Measurements from ENCODE around the gene SUMO3. TPM values are rescaled to one million over a fixed set of nuclear protein-coding genes. Genes with fewer than 3 reads are reported as not detected.
A peak's percentile ranks its signal among the peaks of the same experiment; 100 is the strongest.

The SUMO3 gene
- total RNA-seq, 1 donor from 2014 or later, result 49.4 TPM

- DNase-seq (ENCODE audit: low spot score), result no peak
These were observed 13.5 kb upstream of the SUMO3 start for GRCh38 chr21:44831227-44831860.

GRCh38 chr21:44829507-44830092, 11.7 kb upstream of the SUMO3 start:
- no peak for DNase-seq (ENCODE audit: low spot score)

- DNase-seq (ENCODE audit: low spot score), result no peak
These were observed 10.6 kb upstream of the SUMO3 start for GRCh38 chr21:44828362-44829056.

- no peak for DNase-seq (ENCODE audit: low spot score)
These were observed 5.4 kb upstream of the SUMO3 start for GRCh38 chr21:44823179-44823660.

GRCh38 chr21:44822484-44823178, 4.8 kb upstream of the SUMO3 start:
- DNase-seq (ENCODE audit: low spot score), result no peak

GRCh38 chr21:44820851-44821250, 3.0 kb upstream of the SUMO3 start:
- no peak for DNase-seq (ENCODE audit: low spot score)

GRCh38 chr21:44819283-44820243, 1.7 kb upstream of the SUMO3 start:
- no peak for DNase-seq (ENCODE audit: low spot score)

GRCh38 chr21:44818640-44819011, 764 bp upstream of the SUMO3 start:
- DNase-seq (ENCODE audit: low spot score), result no peak

GRCh38 chr21:44817506-44817880, 369 bp downstream of the SUMO3 start:
- peak; percentile 87 for DNase-seq (ENCODE audit: low spot score)

GRCh38 chr21:44816761-44817505, 929 bp downstream of the SUMO3 start:
- no peak for DNase-seq (ENCODE audit: low spot score)

- no peak for DNase-seq (ENCODE audit: low spot score)
These were observed 1.8 kb downstream of the SUMO3 start for GRCh38 chr21:44815852-44816628.

GRCh38 chr21:44815225-44815624, 2.6 kb downstream of the SUMO3 start:
- DNase-seq (ENCODE audit: low spot score), result no peak

- DNase-seq (ENCODE audit: low spot score), result no peak
These were observed 3.3 kb downstream of the SUMO3 start for GRCh38 chr21:44814498-44815023.

- DNase-seq (ENCODE audit: low spot score), result no peak
These were observed 4.1 kb downstream of the SUMO3 start for GRCh38 chr21:44813727-44814126.

- no peak for DNase-seq (ENCODE audit: low spot score)
These were observed 4.7 kb downstream of the SUMO3 start for GRCh38 chr21:44813149-44813548.

- DNase-seq (ENCODE audit: low spot score), result no peak
These were observed 5.2 kb downstream of the SUMO3 start for GRCh38 chr21:44812640-44813039.

GRCh38 chr21:44810779-44811178, 7.1 kb downstream of the SUMO3 start:
- no peak for DNase-seq (ENCODE audit: low spot score)

GRCh38 chr21:44805859-44806258, 12.0 kb downstream of the SUMO3 start:
- no peak for DNase-seq (ENCODE audit: low spot score)

GRCh38 chr21:44805226-44805625, 12.6 kb downstream of the SUMO3 start:
- DNase-seq (ENCODE audit: low spot score), result no peak

All from umbilical cord (tissue), 2 donors.